T-helper 22 cell (primary cell): ENCODE measurements around the gene MTTP.
"Not testable (repeated sequence)": the region's sequence is repeated elsewhere in the genome, so short reads cannot be mapped to it uniquely, and the experiment has no call there.

Experiments
- DNase-seq: peaks from one replicate; pipeline ENCODE4 v3.0.0-alpha.2; 2020; ENCODE audit warnings: low read depth

MTTP gene

DNA sequence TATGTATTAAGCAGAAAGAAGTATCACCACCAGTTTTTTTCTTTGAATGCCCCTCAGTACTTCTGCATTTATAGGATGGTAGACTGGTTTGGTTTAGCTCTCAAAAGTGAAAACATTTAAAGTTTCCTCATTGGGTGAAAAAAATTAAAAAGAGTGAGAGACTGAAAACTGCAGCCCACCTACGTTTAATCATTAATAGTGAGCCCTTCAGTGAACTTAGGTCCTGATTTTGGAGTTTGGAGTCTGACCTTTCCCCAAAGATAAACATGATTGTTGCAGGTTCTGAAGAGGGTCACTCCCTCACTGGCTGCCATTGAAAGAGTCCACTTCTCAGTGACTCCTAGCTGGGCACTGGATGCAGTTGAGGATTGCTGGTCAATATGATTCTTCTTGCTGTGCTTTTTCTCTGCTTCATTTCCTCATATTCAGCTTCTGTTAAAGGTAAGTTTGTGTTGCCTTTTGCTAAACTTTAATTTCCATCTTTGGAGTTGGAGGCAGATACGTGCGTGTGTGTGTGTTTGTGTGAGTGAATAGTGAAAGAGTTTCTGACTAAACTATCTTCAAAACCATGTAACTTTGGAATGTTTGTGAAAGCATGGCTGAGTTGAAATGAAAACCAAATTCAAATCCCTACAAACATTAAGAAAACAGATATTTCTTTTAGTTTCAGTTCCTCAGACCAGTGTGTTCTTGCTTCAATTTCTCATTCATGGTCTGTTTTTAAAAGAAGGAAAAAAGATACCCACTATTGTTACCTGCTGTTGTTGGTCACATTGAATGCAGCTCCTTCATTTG lies at the start of gene MTTP:
MTTP (plus strand) TSS at position 295 of the 795 bp plus-strand sequence; CDS start at position 381, 86 bp downstream.
- no peak for DNase-seq

- DNase-seq = no peak
These were observed 45.4 kb upstream of the MTTP start for GRCh38 chr4:99529228-99529627.

GRCh38 chr4:99529956-99530355 lies 44.7 kb upstream of the MTTP start:
- no peak for DNase-seq

GRCh38 chr4:99534699-99535098 lies 39.9 kb upstream of the MTTP start:
- not testable (repeated sequence) for DNase-seq

DNA sequence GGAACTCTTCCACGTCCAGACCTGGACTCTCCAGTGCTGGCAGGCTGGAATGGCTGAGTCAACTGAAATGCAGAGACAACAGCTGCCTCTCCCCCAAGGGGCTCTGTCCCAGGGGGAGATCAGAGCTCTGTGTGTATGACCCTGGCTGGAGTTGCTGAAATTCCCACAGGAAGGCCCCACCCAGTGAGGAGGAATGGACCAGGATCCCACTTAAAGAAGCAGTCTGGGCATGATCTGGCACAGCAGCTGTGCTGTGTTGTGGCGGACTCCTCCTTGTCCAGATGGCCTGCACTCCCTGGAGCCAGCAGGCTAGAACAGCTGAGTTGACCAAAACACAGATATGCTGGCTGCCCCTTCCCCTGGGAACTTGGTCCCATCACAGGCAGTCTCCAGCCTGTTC lies 38.4 kb upstream of the MTTP start:
- DNase-seq = no peak

GRCh38 chr4:99536848-99537247 lies 37.8 kb upstream of the MTTP start:
- DNase-seq = no peak

GRCh38 chr4:99537674-99538073 lies 37.0 kb upstream of the MTTP start:
- DNase-seq = no peak

DNA sequence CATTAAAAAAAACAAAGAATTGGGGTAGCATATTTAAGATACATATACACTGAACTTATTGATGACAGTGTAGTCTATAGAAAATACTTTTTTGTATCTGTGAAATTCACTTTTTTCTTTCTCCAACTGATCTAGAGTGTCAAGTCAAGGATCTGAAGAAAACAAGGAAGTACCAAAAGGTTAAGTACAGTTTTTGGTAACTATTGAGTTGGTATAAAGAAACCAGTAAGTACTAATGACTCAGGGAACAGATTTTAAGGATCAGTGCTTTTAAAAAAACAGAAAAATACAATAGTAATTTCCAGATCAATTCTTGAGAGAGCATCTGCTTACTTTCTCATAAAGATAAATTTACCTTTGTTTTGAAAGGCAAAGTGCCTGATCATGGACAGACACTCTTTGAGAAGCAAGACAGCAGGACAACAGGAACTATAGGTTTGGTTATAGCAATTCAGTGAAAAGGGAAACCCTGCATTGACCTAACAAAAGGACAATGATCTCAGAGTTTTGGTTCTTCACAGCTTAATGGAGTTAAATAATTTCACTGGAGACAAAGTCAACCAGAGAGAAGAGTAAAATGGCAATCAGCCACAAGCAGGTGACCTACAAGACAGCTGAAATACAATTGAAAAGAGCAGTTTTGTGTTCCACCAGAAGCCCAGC lies 34.2 kb upstream of the MTTP start:
- no peak for DNase-seq

- DNase-seq = no peak
These were observed 21.8 kb upstream of the MTTP start for GRCh38 chr4:99552872-99553271.

DNA sequence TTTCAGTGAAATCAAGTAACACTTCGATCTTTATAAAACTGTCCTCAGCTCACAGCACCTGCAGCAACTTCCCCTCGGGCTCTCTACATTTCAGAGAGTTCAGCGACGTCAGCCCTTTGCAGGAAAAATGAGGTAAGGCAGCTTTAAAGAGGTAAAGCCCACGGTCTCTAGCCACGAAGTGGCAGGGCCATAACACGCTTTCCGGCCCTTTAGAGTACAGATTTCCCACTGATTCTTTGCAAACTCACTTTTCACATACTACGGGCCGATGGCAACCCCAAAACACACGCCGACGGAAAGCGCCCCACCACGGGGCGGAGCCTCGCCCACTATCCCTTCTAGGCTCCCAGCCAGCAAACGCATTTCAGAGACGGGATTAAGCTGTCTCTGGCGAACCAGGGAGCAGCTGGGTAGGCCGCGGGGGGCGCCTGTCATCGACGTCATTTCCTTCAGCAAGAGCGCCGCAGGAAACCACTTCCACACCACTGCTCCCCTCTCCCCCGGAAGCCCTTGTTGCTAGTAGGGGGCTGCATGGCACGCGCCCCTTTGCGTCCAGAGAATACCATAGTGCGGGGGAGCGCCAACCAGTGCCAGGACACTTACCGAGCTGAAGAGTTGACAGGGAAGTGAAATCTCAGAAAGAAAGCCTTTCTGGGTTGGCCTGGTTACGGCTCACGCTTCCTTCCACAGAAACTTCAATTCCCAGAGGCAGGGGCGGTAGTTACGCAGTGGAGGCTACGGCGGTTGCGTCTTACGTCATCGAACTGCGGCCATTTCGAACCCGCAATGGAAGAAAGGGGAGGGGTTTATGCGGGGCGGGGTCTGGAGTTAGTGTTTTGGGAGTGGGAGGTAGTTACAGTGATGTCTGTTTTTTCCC lies 11.1 kb upstream of the MTTP start, which contains the start of gene TRMT10A:
TRMT10A (minus strand) TSS at position 730 of the 877 bp plus-strand sequence. CDS start 4,701 bp downstream, outside the sequence.
- peak; percentile 94 for DNase-seq

GRCh38 chr4:99564921-99565320 lies 9.7 kb upstream of the MTTP start:
- no peak for DNase-seq

GRCh38 chr4:99571883-99572282 lies 2.7 kb upstream of the MTTP start:
- DNase-seq = no peak

GRCh38 chr4:99572527-99573240 lies 1.9 kb upstream of the MTTP start:
- DNase-seq = no peak

- no peak for DNase-seq
These were observed 772 bp upstream of the MTTP start for GRCh38 chr4:99573735-99574368.

GRCh38 chr4:99578714-99579113 lies 4.1 kb downstream of the MTTP start:
- DNase-seq = no peak

DNA sequence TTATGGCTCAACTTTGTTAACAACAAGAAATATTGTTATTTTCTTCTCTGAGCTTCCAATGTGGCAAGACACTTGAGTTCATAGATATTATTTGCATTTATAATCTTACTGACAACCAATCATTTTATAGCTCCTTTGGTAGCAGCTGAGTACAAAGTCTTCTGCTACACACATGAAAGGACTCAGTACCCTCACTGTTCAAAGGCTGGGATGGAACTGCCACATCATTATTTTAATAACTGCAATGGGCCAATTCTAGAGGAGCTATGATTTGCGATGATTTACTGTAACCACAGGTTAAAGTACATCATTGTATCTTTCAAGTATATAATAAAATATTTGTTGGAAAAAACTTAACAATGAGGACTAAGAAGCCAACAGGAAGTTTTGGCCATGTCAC lies 10.9 kb downstream of the MTTP start:
- no peak for DNase-seq

DNA sequence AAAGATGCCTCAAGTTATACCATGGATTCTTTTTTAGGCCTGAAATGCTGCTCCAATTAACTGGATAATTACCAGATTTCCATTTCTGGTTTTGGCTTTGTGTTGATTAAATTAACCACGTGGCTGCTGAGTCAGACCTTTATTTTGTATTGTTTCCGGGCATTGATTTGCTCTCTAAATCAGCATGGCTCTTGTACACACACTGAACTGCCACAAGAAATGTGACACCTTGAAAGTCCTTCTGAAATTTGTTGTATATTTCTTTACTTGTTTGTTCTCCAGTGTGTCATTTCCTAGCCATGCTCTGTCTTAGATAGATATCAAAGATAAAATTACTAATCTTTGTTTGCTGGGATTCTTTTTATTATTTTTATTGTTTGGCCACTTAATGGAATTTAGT lies 11.7 kb downstream of the MTTP start:
- no peak for DNase-seq

GRCh38 chr4:99586797-99587196 lies 12.2 kb downstream of the MTTP start:
- no peak for DNase-seq

- DNase-seq = no peak
These were observed 12.7 kb downstream of the MTTP start for GRCh38 chr4:99587309-99587708.

- DNase-seq = no peak
These were observed 13.2 kb downstream of the MTTP start for GRCh38 chr4:99587803-99588202.

DNA sequence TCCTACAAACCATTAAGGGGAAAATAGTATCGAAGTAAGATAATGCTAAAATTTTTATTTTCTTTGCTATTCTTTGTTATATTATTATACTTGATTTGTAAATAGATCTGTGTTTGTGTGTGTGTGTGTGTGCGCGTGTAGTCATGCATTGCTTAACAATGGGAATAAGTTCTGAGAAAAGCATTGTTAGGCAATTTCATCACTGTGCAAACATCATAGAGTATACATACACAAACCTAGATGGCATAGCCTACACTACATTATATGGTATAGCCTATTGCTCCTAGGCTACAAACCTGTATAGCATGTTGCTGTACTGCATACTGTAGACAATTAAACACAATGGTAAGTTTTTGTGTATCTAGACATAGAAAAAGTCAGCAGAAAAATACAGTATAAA lies 17.1 kb downstream of the MTTP start:
- DNase-seq = no peak
